ENCODE data around the gene CDK14.

CDK14 gene

GRCh38 chr7:90945104-90945787 is 349.1 kb downstream of the CDK14 start:
- peak; percentile 49 for DNase-seq (ENCODE audit: low read depth, low spot score)

GRCh38 chr7:90946730-90947501 is 350.8 kb downstream of the CDK14 start:
- no peak for DNase-seq (ENCODE audit: low read depth, low spot score)

DNA sequence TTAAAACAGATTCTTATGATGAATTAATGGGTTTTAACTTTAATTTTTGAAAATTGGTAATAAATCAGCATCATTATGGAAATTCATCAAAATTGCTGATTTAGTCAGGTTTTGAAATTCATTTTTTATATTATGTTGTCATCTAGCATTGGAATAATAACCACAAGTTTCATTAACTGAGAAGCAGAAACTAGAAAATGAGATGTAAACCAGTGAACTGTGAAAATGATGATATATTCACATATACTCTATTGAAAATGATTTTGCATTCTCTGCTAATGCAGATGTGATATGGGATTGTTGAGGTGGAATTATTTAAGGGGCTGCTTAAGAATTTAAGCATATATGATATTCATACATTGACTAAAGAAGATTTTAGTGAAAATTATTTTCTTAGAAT is 352.0 kb downstream of the CDK14 start:
- DNase-seq (ENCODE audit: low read depth, low spot score): no peak

DNA sequence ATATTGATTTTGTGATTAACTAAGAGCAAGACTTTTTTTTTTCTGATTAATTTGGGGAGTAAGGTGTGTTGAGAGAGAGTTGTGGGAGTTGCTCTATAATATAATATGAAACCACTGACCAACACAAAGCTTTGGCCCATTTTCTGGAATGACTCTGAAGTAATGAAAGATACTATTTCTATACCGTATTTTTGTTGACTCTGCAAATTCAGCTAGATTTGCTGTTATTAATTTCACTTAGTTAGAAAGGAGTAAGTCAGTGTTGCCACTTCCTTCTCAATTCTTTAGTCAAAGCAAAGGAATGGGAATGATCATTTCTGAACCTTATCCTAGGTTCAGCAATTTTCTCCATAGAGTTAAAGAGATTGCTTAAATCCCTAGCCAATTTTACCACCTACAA is 355.1 kb downstream of the CDK14 start:
- DNase-seq (ENCODE audit: low read depth, low spot score): no peak

GRCh38 chr7:90951986-90952954 is 356.1 kb downstream of the CDK14 start:
- DNase-seq (ENCODE audit: low read depth, low spot score): peak; percentile 42

DNA sequence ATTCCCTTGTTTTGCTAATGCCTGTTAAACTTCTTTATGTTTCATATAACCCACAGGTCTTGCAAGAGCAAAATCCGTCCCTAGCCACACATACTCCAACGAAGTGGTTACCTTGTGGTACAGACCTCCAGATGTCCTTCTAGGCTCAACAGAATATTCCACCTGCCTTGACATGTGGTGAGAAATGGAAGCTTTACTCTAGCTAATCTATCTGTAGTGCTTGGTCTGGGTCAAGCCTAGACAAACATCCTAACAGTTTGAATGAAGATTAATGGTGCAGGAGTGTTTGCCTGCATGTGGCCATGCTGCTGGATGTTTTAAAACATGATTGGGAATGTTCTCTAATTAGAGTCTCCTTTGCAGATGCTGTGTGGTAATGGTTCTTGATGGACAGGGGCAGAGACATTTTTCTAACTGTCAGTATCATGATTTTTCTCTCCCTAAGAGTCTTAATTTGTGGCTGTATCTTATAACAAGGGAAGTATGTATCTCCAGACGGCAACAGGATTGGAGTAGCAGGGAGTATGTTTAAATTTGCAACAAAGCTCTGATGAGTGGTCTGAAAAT is 359.6 kb downstream of the CDK14 start:
- no peak for DNase-seq (ENCODE audit: low read depth, low spot score)

- no peak for DNase-seq (ENCODE audit: low read depth, low spot score)
Observed at GRCh38 chr7:90957883-90958282, 361.8 kb downstream of the CDK14 start.

DNA sequence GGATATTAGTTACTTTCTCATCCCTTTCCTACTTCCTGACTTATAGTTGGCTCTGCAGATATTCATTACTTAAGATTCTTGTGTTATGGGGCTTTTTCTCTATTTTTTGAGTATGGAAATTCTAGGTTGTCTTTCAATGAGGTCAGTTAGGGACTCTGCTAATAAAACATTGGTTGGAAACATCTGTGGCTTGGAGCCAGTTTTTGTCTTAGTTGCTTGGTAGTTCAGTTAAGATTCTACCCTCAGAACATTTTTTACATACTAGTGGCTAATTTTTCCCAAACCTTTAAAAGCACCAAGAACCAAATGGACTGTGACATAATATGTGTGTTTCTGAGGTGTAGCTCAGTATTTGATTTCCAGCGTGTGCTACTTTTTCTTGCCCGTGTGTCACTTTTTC is 362.5 kb downstream of the CDK14 start:
- DNase-seq (ENCODE audit: low read depth, low spot score): peak; percentile 93

DNA sequence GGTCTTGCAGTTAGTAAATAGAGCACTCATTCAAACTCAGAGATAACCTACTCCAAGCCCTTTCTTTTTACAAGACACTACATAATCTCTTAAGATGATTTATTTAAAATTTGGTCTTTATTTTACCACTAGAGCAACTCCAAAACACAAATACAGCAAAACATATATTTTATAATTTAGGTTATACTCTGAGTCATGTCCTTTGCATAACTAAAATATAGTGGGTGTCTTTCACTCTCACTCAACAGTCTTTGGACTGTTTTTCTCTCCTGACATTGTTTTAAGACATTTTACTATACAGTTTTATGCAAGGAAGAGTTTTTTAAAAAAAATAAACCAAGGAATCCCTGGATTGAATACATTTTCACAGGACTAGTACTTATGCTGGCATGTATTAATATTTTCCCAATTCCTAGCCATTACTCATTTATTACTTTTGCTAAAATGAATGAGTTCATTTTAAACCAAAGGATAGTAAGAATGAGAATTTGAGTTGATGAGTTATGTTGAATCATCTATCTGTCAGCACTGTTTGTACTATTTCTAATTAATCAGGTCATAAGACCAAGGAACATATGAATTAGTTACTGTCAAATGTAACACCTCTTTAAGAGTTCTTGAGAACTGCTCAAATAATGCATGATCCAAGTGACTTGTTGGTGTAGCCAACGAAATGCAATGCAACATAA is 365.1 kb downstream of the CDK14 start:
- no peak for DNase-seq (ENCODE audit: low read depth, low spot score)

GRCh38 chr7:90965211-90965610 is 369.1 kb downstream of the CDK14 start:
- no peak for DNase-seq (ENCODE audit: low read depth, low spot score)

- no peak for DNase-seq (ENCODE audit: low read depth, low spot score)
Observed at GRCh38 chr7:90966346-90966745, 370.2 kb downstream of the CDK14 start.

- peak; percentile 74 for DNase-seq (ENCODE audit: low read depth, low spot score)
Observed at GRCh38 chr7:90968871-90969270, 372.8 kb downstream of the CDK14 start.

DNA sequence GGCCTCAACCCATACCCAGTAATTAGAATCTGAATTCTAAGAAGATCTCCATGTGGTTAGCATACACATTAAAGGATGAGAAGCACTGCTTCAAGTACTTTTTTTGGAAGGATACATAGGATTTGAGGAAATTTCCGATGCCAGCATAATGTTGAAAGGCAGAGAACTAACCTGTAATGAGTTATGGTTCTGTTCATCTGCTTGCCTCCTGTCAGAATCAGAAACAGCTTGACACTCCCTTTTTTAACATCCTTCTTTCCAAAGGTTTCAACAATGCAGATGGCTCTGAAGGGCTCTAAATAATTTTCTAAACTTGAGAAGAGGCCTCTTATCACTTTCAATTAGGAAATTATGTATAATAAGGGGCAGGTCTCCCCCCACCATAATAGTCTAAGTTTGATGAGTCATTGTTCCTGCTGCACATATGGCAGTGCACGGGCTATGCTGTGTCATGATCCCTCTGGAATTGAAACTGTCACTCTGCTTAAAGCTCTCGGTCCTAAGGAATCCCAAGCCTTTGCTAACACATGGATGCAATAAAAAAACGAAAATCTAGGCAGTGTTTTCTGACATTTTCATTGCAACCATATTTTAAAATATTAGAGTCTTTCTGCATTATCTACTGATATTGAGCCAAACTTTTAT is 376.9 kb downstream of the CDK14 start:
- DNase-seq (ENCODE audit: low read depth, low spot score): no peak

DNA sequence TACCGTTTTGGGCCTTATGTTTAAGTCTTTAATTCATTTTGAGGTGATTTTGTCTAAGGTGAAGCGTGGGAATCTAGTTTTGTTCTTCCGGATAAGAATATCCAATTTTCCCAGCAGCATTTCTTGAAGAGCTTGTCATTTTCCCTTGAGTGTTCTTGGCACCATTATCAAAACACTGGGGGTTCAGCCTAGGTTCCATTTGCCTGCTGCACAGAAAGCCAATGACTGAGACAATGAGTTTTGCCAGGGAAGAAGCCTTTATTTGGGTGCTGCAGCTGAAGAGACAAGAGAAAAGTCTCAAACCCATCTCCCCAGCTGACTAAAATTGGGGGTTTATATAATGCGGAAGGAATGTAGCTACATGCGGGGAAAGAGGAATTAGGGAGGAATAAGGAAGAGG is 380.9 kb downstream of the CDK14 start:
- no peak for DNase-seq (ENCODE audit: low read depth, low spot score)

DNA sequence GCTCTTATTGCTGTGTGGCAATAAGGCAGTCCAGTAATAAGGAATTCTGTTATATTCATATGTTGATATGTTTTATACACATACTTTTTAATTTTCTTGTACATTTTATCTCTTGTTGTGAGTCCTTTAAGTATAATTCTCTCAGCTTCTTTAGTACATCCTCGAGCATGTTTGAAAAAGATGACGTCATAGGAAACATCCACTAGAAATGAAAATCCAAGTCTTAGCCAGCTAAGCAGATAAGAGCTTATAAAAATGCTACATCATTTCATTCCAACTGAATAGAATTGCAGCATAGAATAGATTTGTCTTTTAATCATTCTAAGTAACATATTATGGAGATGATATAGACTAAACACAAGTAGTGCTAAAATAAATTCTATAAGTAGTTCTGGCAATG is 384.4 kb downstream of the CDK14 start:
- DNase-seq (ENCODE audit: low read depth, low spot score): no peak

DNA sequence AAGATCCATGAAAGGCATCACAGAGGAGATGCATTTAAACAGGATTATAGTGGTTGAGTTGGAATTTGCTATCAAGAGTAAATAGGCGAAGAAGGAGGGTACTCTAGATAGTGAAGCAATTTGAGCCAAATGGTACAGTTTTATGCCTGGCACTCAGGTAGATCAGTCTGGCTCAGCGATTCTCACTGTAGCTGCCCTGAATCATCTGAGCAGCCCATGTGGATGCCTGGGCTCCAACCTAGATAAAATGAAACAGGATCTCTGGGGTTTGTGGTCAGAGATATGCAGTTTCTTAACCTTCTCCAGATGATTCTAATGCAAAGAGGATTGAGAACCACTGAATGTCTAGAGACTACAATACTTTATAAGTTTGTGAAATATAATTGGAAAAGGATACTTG is 386.1 kb downstream of the CDK14 start:
- no peak for DNase-seq (ENCODE audit: low read depth, low spot score)

GRCh38 chr7:90984692-90985091 is 388.6 kb downstream of the CDK14 start:
- no peak for DNase-seq (ENCODE audit: low read depth, low spot score)

- DNase-seq (ENCODE audit: low read depth, low spot score): no peak
Observed at GRCh38 chr7:90988516-90988915, 392.4 kb downstream of the CDK14 start.

DNA sequence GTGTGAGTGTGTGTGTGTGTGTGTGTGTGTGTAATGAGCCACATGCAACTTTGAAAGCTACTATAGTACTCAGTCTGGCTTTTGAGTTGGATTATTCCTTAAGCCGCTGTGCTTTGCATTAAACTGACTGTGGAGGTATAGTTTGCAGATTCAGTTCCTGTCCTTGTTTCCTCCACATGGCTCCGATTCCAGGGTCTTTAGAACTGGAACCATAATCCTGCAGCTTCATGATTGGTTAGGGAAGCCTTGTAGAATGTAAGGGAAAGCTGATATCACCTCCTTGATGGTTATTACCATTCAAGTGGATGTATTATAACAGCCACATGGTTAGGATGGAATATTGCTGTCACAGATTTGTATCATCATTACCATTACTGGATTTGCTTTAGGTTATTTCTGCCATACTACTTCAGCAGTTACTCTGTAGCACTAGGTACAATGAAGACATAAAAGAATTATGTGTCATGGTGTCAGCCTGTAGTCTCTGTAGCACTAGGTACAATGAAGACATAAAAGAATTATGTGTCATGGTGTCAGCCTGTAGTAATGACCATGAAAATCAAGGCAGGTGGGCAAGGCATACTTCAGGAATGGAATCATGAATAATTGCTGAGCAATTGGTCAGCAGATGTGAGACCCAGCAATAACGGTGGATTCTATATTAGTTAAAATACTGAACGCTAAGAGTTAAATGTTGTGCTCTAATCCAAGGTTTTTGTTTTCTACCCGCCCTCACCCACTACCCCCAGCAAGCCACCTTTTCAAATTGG is 393.1 kb downstream of the CDK14 start:
- DNase-seq (ENCODE audit: low read depth, low spot score): no peak

DNA sequence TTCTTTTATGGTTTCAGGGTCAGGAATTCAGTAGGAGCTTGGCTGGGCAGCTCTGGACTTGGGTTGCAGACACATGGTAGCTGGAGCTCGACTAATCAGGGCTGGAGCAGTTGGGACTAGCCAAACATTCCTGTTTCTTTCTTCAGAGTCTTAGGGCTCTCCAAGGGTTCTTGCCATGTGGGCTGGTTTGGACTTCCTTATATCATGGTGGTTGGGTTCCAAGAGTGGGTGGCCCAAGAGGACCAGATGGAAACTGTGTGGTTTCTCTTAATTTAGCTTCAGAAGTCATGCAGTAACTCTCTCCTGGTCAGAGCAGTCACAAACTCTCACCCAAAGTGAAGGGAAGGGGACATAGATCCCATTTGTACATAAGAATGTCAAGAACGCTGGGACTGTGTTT is 398.0 kb downstream of the CDK14 start:
- no peak for DNase-seq (ENCODE audit: low read depth, low spot score)
